Measurements from ENCODE around the gene AKR1E2.

AKR1E2 gene

DNA sequence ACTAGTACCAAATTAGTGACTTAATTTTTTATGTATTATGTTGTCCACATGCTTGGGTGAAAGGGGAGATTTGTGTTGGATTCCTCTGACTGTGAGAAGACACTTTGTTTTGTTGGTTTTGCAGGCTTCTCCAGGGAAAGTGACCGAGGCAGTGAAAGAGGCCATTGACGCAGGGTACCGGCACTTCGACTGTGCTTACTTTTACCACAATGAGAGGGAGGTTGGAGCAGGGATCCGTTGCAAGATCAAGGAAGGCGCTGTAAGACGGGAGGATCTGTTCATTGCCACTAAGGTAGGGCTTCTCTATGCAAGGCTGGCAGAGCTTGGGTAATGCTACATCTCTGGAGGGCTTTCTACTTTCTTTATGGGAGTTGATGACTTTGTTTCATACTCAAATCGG, 4.5 kb downstream of the AKR1E2 start:
- DNase-seq (ENCODE audit: low read depth), result no peak
- TF ChIP-seq, protein P1, sequence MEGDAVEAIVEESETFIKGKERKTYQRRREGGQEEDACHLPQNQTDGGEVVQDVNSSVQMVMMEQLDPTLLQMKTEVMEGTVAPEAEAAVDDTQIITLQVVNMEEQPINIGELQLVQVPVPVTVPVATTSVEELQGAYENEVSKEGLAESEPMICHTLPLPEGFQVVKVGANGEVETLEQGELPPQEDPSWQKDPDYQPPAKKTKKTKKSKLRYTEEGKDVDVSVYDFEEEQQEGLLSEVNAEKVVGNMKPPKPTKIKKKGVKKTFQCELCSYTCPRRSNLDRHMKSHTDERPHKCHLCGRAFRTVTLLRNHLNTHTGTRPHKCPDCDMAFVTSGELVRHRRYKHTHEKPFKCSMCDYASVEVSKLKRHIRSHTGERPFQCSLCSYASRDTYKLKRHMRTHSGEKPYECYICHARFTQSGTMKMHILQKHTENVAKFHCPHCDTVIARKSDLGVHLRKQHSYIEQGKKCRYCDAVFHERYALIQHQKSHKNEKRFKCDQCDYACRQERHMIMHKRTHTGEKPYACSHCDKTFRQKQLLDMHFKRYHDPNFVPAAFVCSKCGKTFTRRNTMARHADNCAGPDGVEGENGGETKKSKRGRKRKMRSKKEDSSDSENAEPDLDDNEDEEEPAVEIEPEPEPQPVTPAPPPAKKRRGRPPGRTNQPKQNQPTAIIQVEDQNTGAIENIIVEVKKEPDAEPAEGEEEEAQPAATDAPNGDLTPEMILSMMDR (IDR thresholded peaks at IDR 0.05; ENCODE audit: insufficient read depth, low read depth, low read length, missing control alignments), result no peak
- H3K4me3 ChIP-seq (ENCODE audit: low read depth, low read length), result no peak overlapping the region

DNA sequence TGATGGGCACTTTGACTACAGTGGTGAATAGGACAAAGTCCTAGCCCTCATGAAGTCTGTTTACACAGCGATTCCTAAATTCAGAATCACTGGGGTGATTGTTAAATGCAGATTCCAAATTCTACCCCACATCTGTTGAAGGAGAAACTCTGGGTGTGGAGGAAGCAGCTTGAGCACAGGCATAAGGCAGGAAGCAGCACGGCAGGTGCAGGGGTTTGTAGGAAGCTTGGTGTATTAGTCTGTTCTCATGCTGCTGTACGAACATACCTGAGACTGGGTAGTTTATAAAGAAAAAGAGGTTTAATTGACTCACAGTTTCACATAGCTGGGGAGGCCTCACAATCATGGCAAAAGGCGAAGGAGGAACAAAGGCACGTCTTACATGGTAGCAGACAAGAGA, 5.1 kb downstream of the AKR1E2 start:
- TF ChIP-seq, protein P1 (IDR thresholded peaks at IDR 0.05; ENCODE audit: insufficient read depth, low read depth, low read length, missing control alignments), result no peak
- no peak overlapping the region for H3K4me3 ChIP-seq (ENCODE audit: low read depth, low read length)
- no peak for DNase-seq (ENCODE audit: low read depth)

DNA sequence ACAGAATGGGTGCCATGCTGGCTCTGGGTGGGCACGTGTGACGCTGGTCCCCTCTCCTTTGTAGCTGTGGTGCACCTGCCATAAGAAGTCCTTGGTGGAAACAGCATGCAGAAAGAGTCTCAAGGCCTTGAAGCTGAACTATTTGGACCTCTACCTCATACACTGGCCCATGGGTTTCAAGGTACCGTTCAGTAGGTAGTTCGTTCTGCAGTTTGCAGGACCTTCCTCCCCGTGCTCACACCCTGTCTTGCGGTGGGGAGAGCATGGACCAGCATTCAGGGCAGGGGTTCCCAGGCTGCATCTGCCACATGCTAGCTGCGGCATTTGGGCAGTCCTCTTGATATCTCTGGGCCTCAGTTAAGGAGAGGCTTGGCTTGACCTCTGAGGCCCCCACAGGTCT, 7.3 kb downstream of the AKR1E2 start:
- DNase-seq (ENCODE audit: low read depth), result no peak
- H3K4me3 ChIP-seq (ENCODE audit: low read depth, low read length), result no peak overlapping the region
- TF ChIP-seq, protein P1 (IDR thresholded peaks at IDR 0.05; ENCODE audit: insufficient read depth, low read depth, low read length, missing control alignments), result no peak

DNA sequence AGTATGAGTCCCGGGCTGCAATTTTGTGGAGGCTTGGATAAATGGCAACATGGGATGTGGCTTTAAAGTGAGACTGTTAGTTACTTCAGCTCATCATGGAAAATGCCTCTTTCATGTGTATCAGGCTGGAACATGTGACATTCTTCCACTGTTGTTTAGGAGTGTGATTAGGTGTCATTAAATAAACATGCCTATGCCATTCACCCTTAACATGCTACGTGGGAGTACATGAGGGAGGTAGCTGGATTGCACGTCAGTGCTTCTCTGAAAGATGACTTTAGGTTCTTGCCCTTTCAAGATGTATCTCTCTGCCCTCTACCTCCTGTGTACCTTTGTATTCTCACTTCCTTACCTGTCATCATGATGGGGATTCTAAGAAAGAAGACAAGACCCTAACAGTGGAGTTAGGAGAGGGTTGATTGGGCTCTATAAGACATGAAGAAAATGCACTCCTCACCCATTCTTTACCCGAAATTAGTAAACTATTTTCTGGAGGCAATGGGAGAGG, 8.9 kb downstream of the AKR1E2 start:
- no peak overlapping the region for H3K4me3 ChIP-seq (ENCODE audit: low read depth, low read length)
- no peak for DNase-seq (ENCODE audit: low read depth)
- TF ChIP-seq, protein P1 (IDR thresholded peaks at IDR 0.05; ENCODE audit: insufficient read depth, low read depth, low read length, missing control alignments), result no peak

DNA sequence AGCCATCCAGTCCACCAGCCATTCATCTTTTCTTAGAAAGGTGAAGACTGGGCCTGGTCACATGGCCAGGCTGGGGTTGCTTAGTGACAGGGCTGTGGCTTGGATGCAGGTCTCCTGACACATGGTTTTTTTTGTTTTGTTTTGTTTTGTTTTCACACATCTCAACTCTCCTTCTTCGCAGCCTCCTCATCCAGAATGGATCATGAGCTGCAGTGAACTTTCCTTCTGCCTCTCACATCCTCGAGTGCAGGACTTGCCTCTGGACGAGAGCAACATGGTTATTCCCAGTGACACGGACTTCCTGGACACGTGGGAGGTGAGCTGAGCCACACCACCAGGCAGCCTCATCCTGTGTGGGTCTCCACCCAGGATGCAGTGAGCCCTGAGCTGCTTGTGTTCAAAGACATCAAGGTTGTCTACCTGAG, 9.5 kb downstream of the AKR1E2 start:
- DNase-seq (ENCODE audit: low read depth), result no peak
- TF ChIP-seq, protein P1 (IDR thresholded peaks at IDR 0.05; ENCODE audit: insufficient read depth, low read depth, low read length, missing control alignments), result no peak
- H3K4me3 ChIP-seq (ENCODE audit: low read depth, low read length), result no peak overlapping the region

DNA sequence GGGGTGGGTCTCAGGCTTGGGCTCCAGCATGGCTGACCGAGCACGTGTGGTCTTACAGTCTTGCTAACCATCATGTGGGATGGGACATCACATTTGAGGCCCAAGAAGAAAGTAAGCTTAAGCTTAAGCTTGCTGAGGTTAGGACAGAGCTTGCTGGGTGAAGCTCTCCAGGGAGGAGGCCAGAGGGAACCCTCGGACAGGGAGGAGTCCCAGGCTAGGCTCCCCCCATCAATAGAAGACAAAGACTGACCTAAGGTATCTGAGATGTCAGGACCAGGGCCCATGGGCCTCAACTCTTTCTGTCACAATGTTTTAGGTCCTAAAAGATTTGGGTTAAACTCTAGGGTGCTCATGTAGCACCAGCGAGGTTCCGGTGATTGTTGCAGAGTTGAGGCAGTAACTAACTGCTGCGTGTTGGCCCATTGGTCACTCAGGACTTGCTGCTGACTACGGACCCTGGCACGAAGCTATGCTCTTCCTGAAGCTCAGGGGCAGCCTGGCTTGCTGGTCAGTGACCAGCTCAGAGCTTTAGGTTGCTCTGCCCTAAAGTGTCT, 10.5 kb downstream of the AKR1E2 start:
- TF ChIP-seq, protein P1 (IDR thresholded peaks at IDR 0.05; ENCODE audit: insufficient read depth, low read depth, low read length, missing control alignments), result no peak
- H3K4me3 ChIP-seq (ENCODE audit: low read depth, low read length), result no peak overlapping the region
- no peak for DNase-seq (ENCODE audit: low read depth)

DNA sequence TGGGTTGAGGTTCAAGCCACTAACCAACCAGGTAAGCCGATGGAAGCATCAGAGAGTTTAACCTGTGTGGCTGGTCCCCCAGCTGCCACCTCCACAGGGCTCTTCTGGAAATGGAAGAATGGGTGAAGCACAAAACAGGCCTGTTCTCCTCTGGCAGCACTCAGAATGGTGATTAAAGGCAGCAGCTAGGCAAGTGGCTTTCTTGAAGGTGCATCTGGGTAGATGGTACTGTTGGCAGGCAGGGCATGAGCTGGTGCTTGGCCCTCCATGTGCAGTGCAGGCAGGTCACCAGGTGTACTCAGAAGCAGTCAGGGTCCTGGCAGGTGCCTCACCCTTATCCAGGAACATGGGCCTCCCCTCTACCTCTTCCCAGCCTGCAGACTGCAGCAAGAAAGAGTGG, 11.5 kb downstream of the AKR1E2 start:
- no peak overlapping the region for H3K4me3 ChIP-seq (ENCODE audit: low read depth, low read length)
- TF ChIP-seq, protein P1 (IDR thresholded peaks at IDR 0.05; ENCODE audit: insufficient read depth, low read depth, low read length, missing control alignments), result no peak
- DNase-seq (ENCODE audit: low read depth), result no peak
